K562 (cell line): ENCODE measurements around the gene C1QTNF9B. TPM values are rescaled to one million over a fixed set of nuclear protein-coding genes. Genes with fewer than 3 reads are reported as not detected.

Experiments
- SMARCE1 ChIP-seq: fragments of 450-650 bp; IDR thresholded peaks from 2 replicates; pipeline ENCODE4 v1.7.1; 2016; ENCODE audit warnings: mild to moderate bottlenecking
- polyA plus RNA-seq, 8 experiments: library from polyadenylated mRNA; depleted of rRNA in 4 of 8; stranded (reverse) in 5 of 8; unstranded in 3 of 8; fragments of >200 nt; fragmentation: Nextera tagmentation in 2 of 8; fragmentation: Illumina TruSeq in 1 of 8; extraction: Ambion mirVana in 2 of 8; extraction: Trizol in 1 of 8; gene quantifications; 2 replicates each; pipeline versions ENCODE4 v1.2.1 to v1.2.3, GENCODE V29; 2011 to 2014; ENCODE audit warnings: inconsistent platforms in 1 of 8, missing spikeins in 1 of 8
- total RNA-seq, 7 experiments: library from RNA; depleted of rRNA in 6 of 7; stranded (reverse); fragments of >200 nt in 6 of 7; fragmentation: Illumina TruSeq in 2 of 7; extraction: Trizol in 2 of 7; gene quantifications; 2 replicates each; pipeline versions ENCODE4 v1.2.1 to v1.2.3, GENCODE V29; 2011 to 2021; ENCODE audit warnings: low replicate concordance in 1 of 7
- TF ChIP-seq, protein P1 (sequence below): fragments of 200-600 bp; sonication (generic); IDR thresholded peaks from one replicate; pipeline ENCODE4 v1.6.1; 2012; ENCODE audit warnings: mild to moderate bottlenecking, low read depth, low read length, inconsistent platforms
- TF ChIP-seq, protein P2 (sequence below): fragments of 450-650 bp; conservative IDR thresholded peaks from 2 replicates; pipeline ENCODE4 v1.6.1; 2016; ENCODE audit warnings: missing genetic modification characterization, low read depth, mild to moderate bottlenecking, control low read depth, missing compliant biosample characterization

Gene C1QTNF9B
- total and polyA plus RNA-seq, 9 of the 15 experiments (the other 6 are each of a cell fraction or from before 2014, with no cell fraction given) = 0.14 to 0.94 (median 0.35) TPM; not detected in 3

DNA sequence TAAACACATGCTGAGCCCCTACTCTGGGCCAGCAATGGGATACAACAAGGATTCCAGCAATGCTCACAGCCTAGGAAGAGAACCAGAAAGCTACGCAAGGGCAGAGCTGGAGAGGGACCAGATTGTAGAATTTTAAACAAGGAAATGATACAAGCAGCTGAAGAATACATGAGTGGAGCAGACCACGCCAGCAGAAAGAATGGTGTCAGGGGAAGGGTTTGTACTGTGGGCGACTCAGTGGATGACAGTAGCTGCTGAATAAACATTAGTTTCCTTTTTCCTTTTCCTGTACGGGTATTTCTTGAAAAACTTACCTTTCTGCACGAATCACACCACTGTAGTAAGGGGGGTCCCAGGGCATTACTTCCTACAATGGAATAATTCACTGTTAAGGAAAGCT is 38.8 kb downstream of the C1QTNF9B start (continued):
- TF ChIP-seq, protein P1, sequence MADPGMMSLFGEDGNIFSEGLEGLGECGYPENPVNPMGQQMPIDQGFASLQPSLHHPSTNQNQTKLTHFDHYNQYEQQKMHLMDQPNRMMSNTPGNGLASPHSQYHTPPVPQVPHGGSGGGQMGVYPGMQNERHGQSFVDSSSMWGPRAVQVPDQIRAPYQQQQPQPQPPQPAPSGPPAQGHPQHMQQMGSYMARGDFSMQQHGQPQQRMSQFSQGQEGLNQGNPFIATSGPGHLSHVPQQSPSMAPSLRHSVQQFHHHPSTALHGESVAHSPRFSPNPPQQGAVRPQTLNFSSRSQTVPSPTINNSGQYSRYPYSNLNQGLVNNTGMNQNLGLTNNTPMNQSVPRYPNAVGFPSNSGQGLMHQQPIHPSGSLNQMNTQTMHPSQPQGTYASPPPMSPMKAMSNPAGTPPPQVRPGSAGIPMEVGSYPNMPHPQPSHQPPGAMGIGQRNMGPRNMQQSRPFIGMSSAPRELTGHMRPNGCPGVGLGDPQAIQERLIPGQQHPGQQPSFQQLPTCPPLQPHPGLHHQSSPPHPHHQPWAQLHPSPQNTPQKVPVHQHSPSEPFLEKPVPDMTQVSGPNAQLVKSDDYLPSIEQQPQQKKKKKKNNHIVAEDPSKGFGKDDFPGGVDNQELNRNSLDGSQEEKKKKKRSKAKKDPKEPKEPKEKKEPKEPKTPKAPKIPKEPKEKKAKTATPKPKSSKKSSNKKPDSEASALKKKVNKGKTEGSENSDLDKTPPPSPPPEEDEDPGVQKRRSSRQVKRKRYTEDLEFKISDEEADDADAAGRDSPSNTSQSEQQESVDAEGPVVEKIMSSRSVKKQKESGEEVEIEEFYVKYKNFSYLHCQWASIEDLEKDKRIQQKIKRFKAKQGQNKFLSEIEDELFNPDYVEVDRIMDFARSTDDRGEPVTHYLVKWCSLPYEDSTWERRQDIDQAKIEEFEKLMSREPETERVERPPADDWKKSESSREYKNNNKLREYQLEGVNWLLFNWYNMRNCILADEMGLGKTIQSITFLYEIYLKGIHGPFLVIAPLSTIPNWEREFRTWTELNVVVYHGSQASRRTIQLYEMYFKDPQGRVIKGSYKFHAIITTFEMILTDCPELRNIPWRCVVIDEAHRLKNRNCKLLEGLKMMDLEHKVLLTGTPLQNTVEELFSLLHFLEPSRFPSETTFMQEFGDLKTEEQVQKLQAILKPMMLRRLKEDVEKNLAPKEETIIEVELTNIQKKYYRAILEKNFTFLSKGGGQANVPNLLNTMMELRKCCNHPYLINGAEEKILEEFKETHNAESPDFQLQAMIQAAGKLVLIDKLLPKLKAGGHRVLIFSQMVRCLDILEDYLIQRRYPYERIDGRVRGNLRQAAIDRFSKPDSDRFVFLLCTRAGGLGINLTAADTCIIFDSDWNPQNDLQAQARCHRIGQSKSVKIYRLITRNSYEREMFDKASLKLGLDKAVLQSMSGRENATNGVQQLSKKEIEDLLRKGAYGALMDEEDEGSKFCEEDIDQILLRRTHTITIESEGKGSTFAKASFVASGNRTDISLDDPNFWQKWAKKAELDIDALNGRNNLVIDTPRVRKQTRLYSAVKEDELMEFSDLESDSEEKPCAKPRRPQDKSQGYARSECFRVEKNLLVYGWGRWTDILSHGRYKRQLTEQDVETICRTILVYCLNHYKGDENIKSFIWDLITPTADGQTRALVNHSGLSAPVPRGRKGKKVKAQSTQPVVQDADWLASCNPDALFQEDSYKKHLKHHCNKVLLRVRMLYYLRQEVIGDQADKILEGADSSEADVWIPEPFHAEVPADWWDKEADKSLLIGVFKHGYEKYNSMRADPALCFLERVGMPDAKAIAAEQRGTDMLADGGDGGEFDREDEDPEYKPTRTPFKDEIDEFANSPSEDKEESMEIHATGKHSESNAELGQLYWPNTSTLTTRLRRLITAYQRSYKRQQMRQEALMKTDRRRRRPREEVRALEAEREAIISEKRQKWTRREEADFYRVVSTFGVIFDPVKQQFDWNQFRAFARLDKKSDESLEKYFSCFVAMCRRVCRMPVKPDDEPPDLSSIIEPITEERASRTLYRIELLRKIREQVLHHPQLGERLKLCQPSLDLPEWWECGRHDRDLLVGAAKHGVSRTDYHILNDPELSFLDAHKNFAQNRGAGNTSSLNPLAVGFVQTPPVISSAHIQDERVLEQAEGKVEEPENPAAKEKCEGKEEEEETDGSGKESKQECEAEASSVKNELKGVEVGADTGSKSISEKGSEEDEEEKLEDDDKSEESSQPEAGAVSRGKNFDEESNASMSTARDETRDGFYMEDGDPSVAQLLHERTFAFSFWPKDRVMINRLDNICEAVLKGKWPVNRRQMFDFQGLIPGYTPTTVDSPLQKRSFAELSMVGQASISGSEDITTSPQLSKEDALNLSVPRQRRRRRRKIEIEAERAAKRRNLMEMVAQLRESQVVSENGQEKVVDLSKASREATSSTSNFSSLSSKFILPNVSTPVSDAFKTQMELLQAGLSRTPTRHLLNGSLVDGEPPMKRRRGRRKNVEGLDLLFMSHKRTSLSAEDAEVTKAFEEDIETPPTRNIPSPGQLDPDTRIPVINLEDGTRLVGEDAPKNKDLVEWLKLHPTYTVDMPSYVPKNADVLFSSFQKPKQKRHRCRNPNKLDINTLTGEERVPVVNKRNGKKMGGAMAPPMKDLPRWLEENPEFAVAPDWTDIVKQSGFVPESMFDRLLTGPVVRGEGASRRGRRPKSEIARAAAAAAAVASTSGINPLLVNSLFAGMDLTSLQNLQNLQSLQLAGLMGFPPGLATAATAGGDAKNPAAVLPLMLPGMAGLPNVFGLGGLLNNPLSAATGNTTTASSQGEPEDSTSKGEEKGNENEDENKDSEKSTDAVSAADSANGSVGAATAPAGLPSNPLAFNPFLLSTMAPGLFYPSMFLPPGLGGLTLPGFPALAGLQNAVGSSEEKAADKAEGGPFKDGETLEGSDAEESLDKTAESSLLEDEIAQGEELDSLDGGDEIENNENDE = no peak
- no peak for TF ChIP-seq SMARCE1
- TF ChIP-seq, protein P2, sequence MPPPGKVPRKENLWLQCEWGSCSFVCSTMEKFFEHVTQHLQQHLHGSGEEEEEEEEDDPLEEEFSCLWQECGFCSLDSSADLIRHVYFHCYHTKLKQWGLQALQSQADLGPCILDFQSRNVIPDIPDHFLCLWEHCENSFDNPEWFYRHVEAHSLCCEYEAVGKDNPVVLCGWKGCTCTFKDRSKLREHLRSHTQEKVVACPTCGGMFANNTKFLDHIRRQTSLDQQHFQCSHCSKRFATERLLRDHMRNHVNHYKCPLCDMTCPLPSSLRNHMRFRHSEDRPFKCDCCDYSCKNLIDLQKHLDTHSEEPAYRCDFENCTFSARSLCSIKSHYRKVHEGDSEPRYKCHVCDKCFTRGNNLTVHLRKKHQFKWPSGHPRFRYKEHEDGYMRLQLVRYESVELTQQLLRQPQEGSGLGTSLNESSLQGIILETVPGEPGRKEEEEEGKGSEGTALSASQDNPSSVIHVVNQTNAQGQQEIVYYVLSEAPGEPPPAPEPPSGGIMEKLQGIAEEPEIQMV = no peak
